Effector memory CD8-positive, alpha-beta T cell (primary cell): ENCODE measurements around the gene GID8.

Experiments used
- ATAC-seq: fragments of 150-1000 bp; cut with Tn5 transposase; replicated peaks from 2 replicates; pipeline ENCODE4 v1.10.0; 2021; ENCODE audit warnings: mild to moderate bottlenecking, moderate library complexity
- DNase-seq, 3 experiments: peaks; one replicate each; pipeline ENCODE4 v3.0.0; 2021
- H3K27ac Mint-ChIP-seq, 2 donors: one replicate each; pipeline ENCODE4 v1.8.0; 2022; ENCODE audit warnings: mild to moderate bottlenecking in 2 of 2, mixed read lengths in 2 of 2, moderate library complexity in 2 of 2
- H3K27me3 Mint-ChIP-seq, 2 donors: one replicate each; pipeline ENCODE4 v1.8.0; 2022; ENCODE audit warnings: mixed read lengths in 2 of 2
- H3K36me3 Mint-ChIP-seq: one replicate; pipeline ENCODE4 v1.8.0; 2022; ENCODE audit warnings: mild to moderate bottlenecking, moderate library complexity, mixed read lengths; ENCODE audit not compliant: insufficient read depth
- H3K4me1 Mint-ChIP-seq, 2 donors: one replicate each; pipeline ENCODE4 v1.8.0; 2022; ENCODE audit warnings: low read depth in 2 of 2, mixed read lengths in 2 of 2
- H3K4me3 Mint-ChIP-seq, 2 donors: one replicate each; pipeline ENCODE4 v1.8.0; 2022; ENCODE audit warnings: mild to moderate bottlenecking in 2 of 2, mixed read lengths in 2 of 2, moderate library complexity in 2 of 2
- H3K9me3 Mint-ChIP-seq, 2 donors: one replicate each; pipeline ENCODE4 v1.8.0; 2022; ENCODE audit warnings: mixed read lengths in 2 of 2

GID8 gene

DNA sequence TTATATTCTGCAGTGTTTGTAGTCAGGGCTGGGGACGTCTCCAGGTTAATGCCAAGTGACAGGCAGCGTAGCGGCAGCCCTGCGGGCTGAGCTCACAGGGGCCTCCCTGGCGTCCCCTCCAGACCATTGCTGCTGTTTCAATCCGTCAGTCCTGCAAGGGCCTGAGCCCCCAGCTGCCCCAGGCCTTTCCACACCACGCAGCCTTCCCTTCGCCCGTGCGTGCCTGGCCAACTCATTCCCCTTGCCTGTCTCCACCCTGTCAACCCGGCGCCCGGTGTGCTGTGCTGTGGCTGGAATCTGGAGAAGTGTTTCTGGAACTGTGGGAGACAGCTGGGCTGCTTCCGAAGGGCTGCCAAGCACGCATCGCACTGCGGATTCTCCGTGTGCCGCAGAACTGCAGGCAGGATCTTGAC lies 56.9 kb downstream of the GID8 start:
- Mint-ChIP-seq H3K9me3 (no peaks in the 10 kb centered on the region), H3K36me3 (peaks cover 4% of the 10 kb centered on the region), H3K4me1 (peaks cover 0 to 3% of the 10 kb centered on the region in 2 donors), H3K27me3 (peaks cover 57 to 86% of the 10 kb centered on the region in 2 donors), H3K27ac (no peak overlapping the region), H3K4me3 (no peak overlapping the region)
- ATAC-seq (no peak), DNase-seq (no peak)

DNA sequence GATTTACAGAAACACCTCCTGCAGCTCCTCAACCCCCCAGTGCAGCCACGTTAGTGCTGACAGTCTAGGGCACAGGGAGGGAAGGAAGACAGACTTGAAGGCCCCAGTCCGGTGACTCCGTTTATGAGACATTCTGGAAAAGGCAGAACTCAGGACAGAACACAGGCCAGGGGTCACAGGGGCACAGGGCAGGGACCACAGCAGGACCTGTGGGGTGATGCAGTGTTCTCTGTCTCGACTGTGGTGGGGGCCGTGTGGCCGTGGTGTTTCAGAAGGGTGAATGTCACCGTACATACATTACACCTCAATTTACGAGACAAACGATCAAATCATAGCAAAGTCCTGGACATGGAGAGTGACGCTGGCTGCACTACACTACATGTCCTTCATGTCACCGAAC lies 57.5 kb downstream of the GID8 start:
- DNase-seq (no peak), ATAC-seq (no peak)
- H3K27me3 Mint-ChIP-seq, result peaks cover 63 to 87% of the 10 kb centered on the region in 2 donors
- H3K4me1 Mint-ChIP-seq, result peaks cover 0 to 3% of the 10 kb centered on the region in 2 donors
- H3K4me3 Mint-ChIP-seq, result no peak overlapping the region
- H3K9me3 Mint-ChIP-seq, result no peaks in the 10 kb centered on the region
- H3K36me3 Mint-ChIP-seq, result peaks cover 4% of the 10 kb centered on the region
- no peak overlapping the region for H3K27ac Mint-ChIP-seq

DNA sequence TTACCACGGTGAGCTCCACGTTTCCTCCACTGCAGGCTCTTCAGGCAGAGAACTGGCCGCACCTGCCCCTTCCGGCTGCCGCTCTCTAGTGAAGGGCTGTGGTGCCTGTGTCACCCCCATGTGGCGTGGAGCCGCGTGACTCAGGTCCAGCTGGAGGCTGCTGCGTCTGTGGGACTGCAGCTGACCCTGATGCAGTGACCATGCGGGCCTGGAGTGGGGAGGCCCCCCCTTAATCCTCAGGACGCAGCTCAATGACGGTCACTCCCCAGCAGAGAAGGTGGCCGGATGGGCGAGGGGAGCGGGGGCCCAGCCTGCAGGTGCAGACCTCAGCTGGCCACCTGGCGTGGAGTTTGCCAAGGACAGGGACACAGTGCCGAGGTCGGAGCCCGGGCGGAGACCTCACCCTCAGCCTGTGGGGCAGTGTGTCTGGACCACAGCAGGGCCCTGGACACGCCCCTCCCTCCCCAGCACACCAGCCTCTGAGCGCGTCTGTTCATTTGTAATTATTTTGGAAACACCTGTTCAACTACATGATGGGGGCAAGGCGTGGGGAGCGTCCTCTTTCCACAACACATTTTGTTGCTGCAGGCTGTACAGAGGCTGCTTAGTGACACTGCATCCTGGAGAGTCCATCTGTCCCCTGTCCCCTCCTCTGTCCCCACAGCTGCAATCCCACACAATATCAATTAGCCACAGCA lies 58.1 kb downstream of the GID8 start:
- Mint-ChIP-seq H3K27ac (no peak overlapping the region), H3K36me3 (peaks cover 4% of the 10 kb centered on the region), H3K9me3 (no peaks in the 10 kb centered on the region), H3K4me3 (no peak overlapping the region), H3K27me3 (peaks cover 66 to 87% of the 10 kb centered on the region in 2 donors), H3K4me1 (peaks cover 0 to 3% of the 10 kb centered on the region in 2 donors)
- DNase-seq (no peak), ATAC-seq (no peak)

DNA sequence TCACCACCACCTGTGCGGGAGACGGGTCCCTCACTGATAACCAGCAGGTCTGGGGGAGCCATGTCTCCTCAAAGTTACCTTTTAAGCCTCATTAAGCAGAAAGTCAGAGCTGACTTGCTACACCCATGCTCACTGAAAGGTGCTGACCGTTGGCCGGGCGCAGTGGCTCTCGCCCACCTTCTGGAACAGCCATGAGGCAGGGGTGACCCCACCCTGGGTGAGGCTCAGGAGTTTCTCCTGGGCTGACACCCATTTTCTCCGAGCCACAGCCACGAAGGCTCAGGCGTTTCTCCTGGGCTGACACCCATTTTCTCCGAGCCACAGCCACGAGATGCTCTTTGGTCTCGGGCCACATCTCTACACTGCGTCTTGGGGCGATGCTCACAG lies 58.6 kb downstream of the GID8 start:
- H3K4me3 Mint-ChIP-seq, result no peak overlapping the region
- no peak for ATAC-seq
- peaks cover 66 to 87% of the 10 kb centered on the region in 2 donors for H3K27me3 Mint-ChIP-seq
- H3K9me3 Mint-ChIP-seq, result no peaks in the 10 kb centered on the region
- no peak overlapping the region for H3K27ac Mint-ChIP-seq
- H3K36me3 Mint-ChIP-seq, result peaks cover 4% of the 10 kb centered on the region
- no peak for DNase-seq
- H3K4me1 Mint-ChIP-seq, result peaks cover 0 to 3% of the 10 kb centered on the region in 2 donors

DNA sequence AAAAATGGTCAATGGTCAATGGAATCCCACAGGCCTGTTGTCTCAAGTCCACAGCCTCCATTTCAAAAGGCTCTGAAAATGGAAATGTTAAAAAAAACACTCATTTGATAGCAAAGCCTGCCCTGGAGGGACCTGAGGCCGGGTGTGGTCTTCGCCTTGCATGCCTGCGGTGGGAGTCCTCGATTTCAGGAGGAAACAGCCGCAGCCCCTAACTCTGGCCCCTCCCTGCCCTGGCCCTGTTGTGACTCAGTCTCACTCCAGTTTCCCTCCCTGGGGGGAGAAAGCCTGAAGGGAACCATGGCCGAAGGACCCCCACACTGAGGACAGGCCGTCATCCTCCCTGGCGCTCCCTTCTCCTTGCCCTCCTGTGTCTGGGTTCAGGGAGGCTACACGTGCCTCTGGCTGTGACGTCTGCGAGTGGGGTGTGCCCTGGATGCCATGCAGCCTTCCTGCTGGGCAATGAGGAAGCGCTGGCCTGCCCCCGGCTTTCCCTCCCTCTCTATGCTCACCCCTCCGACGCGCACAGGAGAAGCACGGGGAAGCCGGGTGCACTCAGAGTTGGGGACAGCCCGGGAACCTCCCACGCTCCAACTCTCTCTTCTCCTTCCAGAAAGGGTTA lies 59.6 kb downstream of the GID8 start:
- Mint-ChIP-seq H3K9me3 (no peaks in the 10 kb centered on the region), H3K4me1 (peaks cover 0 to 3% of the 10 kb centered on the region in 2 donors), H3K36me3 (peaks cover 4% of the 10 kb centered on the region), H3K4me3 (no peak overlapping the region), H3K27me3 (peaks cover 66 to 87% of the 10 kb centered on the region in 2 donors), H3K27ac (no peak overlapping the region)
- ATAC-seq (no peak), DNase-seq (no peak)
